HEK293 (cell line): Measurements from ENCODE around the gene CLDN6.

Experiments
- CTCF ChIA-PET: fragments of 350-600 bp; formaldehyde crosslinking; extraction: SDS; loops from one replicate; lab custom pipeline; 2021; ENCODE audit warnings: antibody characterized with exemption; lab: Yijun Ruan, JAX
- POLR2A ChIA-PET: fragments of 300-600 bp; formaldehyde crosslinking; extraction: SDS; loops from one replicate; lab custom pipeline; 2020; ENCODE audit warnings: antibody characterized with exemption, inconsistent platforms; lab: Yijun Ruan, JAX
- H3K27ac ChIP-seq: fragments of 200-500 bp; sonication (Bioruptor generic); 2 replicates; pipeline ENCODE4 v1.5.1; 2014; ENCODE audit warnings: low read depth, low read length, control low read depth, inconsistent platforms; ENCODE audit errors: extremely low read depth
- H3K36me3 ChIP-seq, 2 experiments: fragments of 200-500 bp in 1 of 2; sonication (Bioruptor generic) in 1 of 2; 1 replicate in 1 of 2; 2 replicates in 1 of 2; pipeline ENCODE4 v1.5.1; 2014 to 2017; ENCODE audit warnings: inconsistent platforms in 2 of 2, low read length in 2 of 2; ENCODE audit not compliant: control insufficient read depth in 2 of 2, insufficient read depth in 1 of 2
- H3K4me1 ChIP-seq: fragments of 200-500 bp; sonication (Bioruptor generic); 2 replicates; pipeline ENCODE4 v1.5.1; 2014; ENCODE audit warnings: mild to moderate bottlenecking, low read length, inconsistent platforms; ENCODE audit not compliant: control insufficient read depth, insufficient read depth
- H3K4me3 ChIP-seq: 2 replicates; pipeline ENCODE4 v1.5.1; 2011; ENCODE audit warnings: low read depth, mild to moderate bottlenecking, control low read depth, low read length, moderate library complexity
- H3K9me3 ChIP-seq: fragments of 200-500 bp; sonication (Bioruptor generic); 2 replicates; pipeline ENCODE4 v1.5.1; 2014; ENCODE audit warnings: low read depth, low read length, inconsistent platforms; ENCODE audit not compliant: control insufficient read depth, insufficient read depth
- BCL11B ChIP-seq: fragments of 450-650 bp; formaldehyde crosslinking; IDR thresholded peaks from 2 replicates; pipeline ENCODE4 v1.5.1; 2016; ENCODE audit warnings: low read depth, missing biosample characterization, missing genetic modification characterization
- KLF1 ChIP-seq: fragments of 450-650 bp; formaldehyde crosslinking; IDR thresholded peaks from 2 replicates; pipeline ENCODE4 v1.5.1; 2016; ENCODE audit warnings: missing biosample characterization, missing genetic modification characterization
- KLF16 ChIP-seq: fragments of 450-650 bp; formaldehyde crosslinking; IDR thresholded peaks from 2 replicates; pipeline ENCODE4 v1.5.1; 2017; ENCODE audit warnings: missing biosample characterization, missing genetic modification characterization
- KLF7 ChIP-seq: fragments of 450-650 bp; formaldehyde crosslinking; IDR thresholded peaks from 2 replicates; pipeline ENCODE4 v1.5.1; 2016; ENCODE audit warnings: missing biosample characterization, missing genetic modification characterization, borderline replicate concordance
- KLF8 ChIP-seq: fragments of 450-650 bp; formaldehyde crosslinking; IDR thresholded peaks from 2 replicates; pipeline ENCODE4 v1.5.1; 2016; ENCODE audit warnings: missing biosample characterization, missing genetic modification characterization
- KLF9 ChIP-seq: fragments of 450-650 bp; formaldehyde crosslinking; IDR thresholded peaks from 2 replicates; pipeline ENCODE4 v1.5.1; 2016; ENCODE audit warnings: missing biosample characterization, missing genetic modification characterization, low read depth
- REPIN1 ChIP-seq: fragments of 450-650 bp; formaldehyde crosslinking; IDR thresholded peaks from 2 replicates; pipeline ENCODE4 v1.5.1; 2017; ENCODE audit warnings: missing biosample characterization, missing genetic modification characterization, low read depth
- ZBTB1 ChIP-seq: fragments of 450-650 bp; formaldehyde crosslinking; IDR thresholded peaks from 2 replicates; pipeline ENCODE4 v1.5.1; 2016; ENCODE audit warnings: missing biosample characterization, missing genetic modification characterization
- ZBTB8A ChIP-seq: fragments of 450-650 bp; formaldehyde crosslinking; IDR thresholded peaks from 2 replicates; pipeline ENCODE4 v1.5.1; 2016; ENCODE audit warnings: missing biosample characterization, missing genetic modification characterization
- ZEB2 ChIP-seq: fragments of 450-650 bp; formaldehyde crosslinking; IDR thresholded peaks from 2 replicates; pipeline ENCODE4 v1.5.1; 2016; ENCODE audit warnings: missing biosample characterization, missing genetic modification characterization
- ZFHX2 ChIP-seq: fragments of 450-650 bp; formaldehyde crosslinking; conservative IDR thresholded peaks from 2 replicates; pipeline ENCODE4 v1.5.1; 2016; ENCODE audit warnings: missing biosample characterization, missing genetic modification characterization
- ZFP41 ChIP-seq: fragments of 450-650 bp; formaldehyde crosslinking; IDR thresholded peaks from 2 replicates; pipeline ENCODE4 v1.5.1; 2016; ENCODE audit warnings: missing biosample characterization, missing genetic modification characterization, borderline replicate concordance
- ZNF121 ChIP-seq: fragments of 450-650 bp; formaldehyde crosslinking; IDR thresholded peaks from 2 replicates; pipeline ENCODE4 v1.5.1; 2016; ENCODE audit warnings: missing biosample characterization, missing genetic modification characterization
- ZNF146 ChIP-seq: fragments of 450-650 bp; formaldehyde crosslinking; IDR thresholded peaks from 2 replicates; pipeline ENCODE4 v1.5.1; 2016; ENCODE audit warnings: missing biosample characterization, missing genetic modification characterization
- ZNF157 ChIP-seq: fragments of 450-650 bp; formaldehyde crosslinking; IDR thresholded peaks from 2 replicates; pipeline ENCODE4 v1.5.1; 2016; ENCODE audit warnings: missing biosample characterization, missing genetic modification characterization
- ZNF174 ChIP-seq: fragments of 450-650 bp; formaldehyde crosslinking; IDR thresholded peaks from 2 replicates; pipeline ENCODE4 v1.5.0; 2017; ENCODE audit warnings: missing biosample characterization, mild to moderate bottlenecking, missing genetic modification characterization
- ZNF211 ChIP-seq: fragments of 450-650 bp; formaldehyde crosslinking; IDR thresholded peaks from 2 replicates; pipeline ENCODE4 v1.5.1; 2016; ENCODE audit warnings: low read depth, missing biosample characterization, missing genetic modification characterization
- ZNF23 ChIP-seq: fragments of 450-650 bp; formaldehyde crosslinking; IDR thresholded peaks from 2 replicates; pipeline ENCODE4 v1.5.1; 2016; ENCODE audit warnings: missing biosample characterization, missing genetic modification characterization, borderline replicate concordance
- ZNF266 ChIP-seq: fragments of 450-650 bp; formaldehyde crosslinking; IDR thresholded peaks from 2 replicates; pipeline ENCODE4 v1.5.1; 2016; ENCODE audit warnings: missing biosample characterization, missing genetic modification characterization, low read depth
- ZNF354C ChIP-seq: fragments of 450-650 bp; formaldehyde crosslinking; IDR thresholded peaks from 2 replicates; pipeline ENCODE4 v1.5.1; 2016; ENCODE audit warnings: missing biosample characterization, missing genetic modification characterization, low read depth, borderline replicate concordance
- ZNF391 ChIP-seq: fragments of 450-650 bp; formaldehyde crosslinking; IDR thresholded peaks from 2 replicates; pipeline ENCODE4 v1.5.1; 2016; ENCODE audit warnings: low read depth, missing biosample characterization, missing genetic modification characterization, borderline replicate concordance
- ZNF423 ChIP-seq: fragments of 450-650 bp; formaldehyde crosslinking; IDR thresholded peaks from 2 replicates; pipeline ENCODE4 v1.5.1; 2016; ENCODE audit warnings: missing biosample characterization, missing genetic modification characterization
- ZNF530 ChIP-seq: fragments of 450-650 bp; formaldehyde crosslinking; IDR thresholded peaks from 2 replicates; pipeline ENCODE4 v1.5.1; 2016; ENCODE audit warnings: low read depth, missing biosample characterization, missing genetic modification characterization
- ZNF600 ChIP-seq: fragments of 450-650 bp; formaldehyde crosslinking; IDR thresholded peaks from 2 replicates; pipeline ENCODE4 v1.5.1; 2016; ENCODE audit warnings: missing biosample characterization, missing genetic modification characterization
- ZNF843 ChIP-seq: fragments of 450-650 bp; formaldehyde crosslinking; IDR thresholded peaks from 2 replicates; pipeline ENCODE4 v1.5.1; 2016; ENCODE audit warnings: missing biosample characterization, missing genetic modification characterization
- ZSCAN30 ChIP-seq: fragments of 450-650 bp; IDR thresholded peaks from 2 replicates; pipeline ENCODE4 v1.5.1; 2018; ENCODE audit warnings: missing biosample characterization, mild to moderate bottlenecking, missing genetic modification characterization, moderate library complexity
- TF ChIP-seq, protein P1 (sequence below): fragments of 450-650 bp; formaldehyde crosslinking; IDR thresholded peaks from 2 replicates; pipeline ENCODE4 v1.5.1; 2016; ENCODE audit warnings: missing biosample characterization, missing genetic modification characterization
- TF ChIP-seq, protein P2 (sequence below): fragments of 450-650 bp; formaldehyde crosslinking; IDR thresholded peaks from 2 replicates; pipeline ENCODE4 v1.5.1; 2016; ENCODE audit warnings: missing biosample characterization, missing genetic modification characterization
- TF ChIP-seq, protein P3 (sequence below): fragments of 450-650 bp; formaldehyde crosslinking; IDR thresholded peaks from 2 replicates; pipeline ENCODE4 v1.5.1; 2017; ENCODE audit warnings: missing biosample characterization, missing genetic modification characterization
- TF ChIP-seq, protein P4 (sequence below): fragments of 450-650 bp; formaldehyde crosslinking; IDR thresholded peaks from 2 replicates; pipeline ENCODE4 v1.5.1; 2016; ENCODE audit warnings: missing biosample characterization, missing genetic modification characterization

The CLDN6 gene

DNA sequence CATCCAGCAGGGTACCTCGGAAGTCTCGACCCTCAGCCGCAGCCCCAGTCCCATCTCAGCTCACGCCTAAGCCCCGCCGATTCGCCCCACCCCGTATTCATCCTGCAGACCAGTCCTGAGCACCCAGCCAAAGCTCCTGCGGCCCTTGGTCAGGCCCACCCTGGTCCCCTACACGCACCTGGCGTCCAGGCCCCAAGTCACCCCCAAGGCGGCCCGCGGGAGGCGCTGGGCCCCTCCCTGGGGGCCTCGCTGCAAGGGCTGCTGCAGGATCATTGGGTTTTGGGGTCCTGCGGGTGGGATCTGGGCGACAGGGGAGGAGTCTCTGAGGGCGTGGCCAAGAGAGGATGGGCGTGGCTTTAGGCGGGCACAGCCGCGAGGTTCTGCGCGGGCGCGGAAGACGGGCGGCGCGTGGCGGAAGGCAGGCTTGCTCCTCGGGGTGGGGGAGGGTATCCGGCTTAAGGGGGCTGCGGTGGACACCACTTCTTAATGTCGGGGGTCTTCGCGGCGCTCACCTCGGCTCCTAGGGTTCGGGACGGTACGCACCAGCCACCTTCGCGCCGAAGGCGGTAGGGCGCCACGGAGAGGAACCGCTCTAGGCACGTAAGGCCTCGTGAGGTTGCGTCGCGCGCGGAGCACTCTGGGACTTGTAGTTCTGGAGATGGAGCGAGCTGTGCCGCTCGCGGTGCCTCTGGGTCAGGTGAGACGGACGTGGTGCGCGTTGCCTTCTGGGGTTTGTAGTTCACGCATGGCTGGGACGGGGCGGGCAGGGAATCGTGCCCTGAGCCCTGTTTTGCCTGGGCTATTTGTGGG, 5.9 kb upstream of the CLDN6 start, which contains the start of the genes HCFC1R1 and THOC6:
Gene HCFC1R1, minus strand, starts transcription at position 274 of the 810 bp plus-strand sequence. Its CDS starts 1 bp downstream, at position 273.
Gene THOC6, plus strand, starts transcription at position 367 of the 810 bp plus-strand sequence. Its CDS starts 292 bp downstream, at position 659.
- ChIA-PET CTCF (interaction anchor here (0.6 to 4.1 kb wide), 7 partner anchors 7 to 1921 kb away, joined by 3 to 41 read pairs (median 3); no protein-coding TSS in a partner anchor), POLR2A (interaction anchor here (0.5 to 11.9 kb wide), 11 partner anchors 9 to 489 kb away, joined by 3 to 247 read pairs (median 4); partner anchors contain the start of gene PKMYT1)
- peaks cover 27% of the 10 kb centered on the region for H3K4me1 ChIP-seq
- H3K9me3 ChIP-seq: no peaks in the 10 kb centered on the region
- H3K27ac ChIP-seq: peak within 1 kb of the TSS; percentile 85
- peaks cover 0 to 22% of the 10 kb centered on the region in 2 experiments; a peak in 1 of 3 replicates for H3K36me3 ChIP-seq
- peak within 1 kb of the TSS; percentile 72 for H3K4me3 ChIP-seq
- TF ChIP-seq, protein P1, sequence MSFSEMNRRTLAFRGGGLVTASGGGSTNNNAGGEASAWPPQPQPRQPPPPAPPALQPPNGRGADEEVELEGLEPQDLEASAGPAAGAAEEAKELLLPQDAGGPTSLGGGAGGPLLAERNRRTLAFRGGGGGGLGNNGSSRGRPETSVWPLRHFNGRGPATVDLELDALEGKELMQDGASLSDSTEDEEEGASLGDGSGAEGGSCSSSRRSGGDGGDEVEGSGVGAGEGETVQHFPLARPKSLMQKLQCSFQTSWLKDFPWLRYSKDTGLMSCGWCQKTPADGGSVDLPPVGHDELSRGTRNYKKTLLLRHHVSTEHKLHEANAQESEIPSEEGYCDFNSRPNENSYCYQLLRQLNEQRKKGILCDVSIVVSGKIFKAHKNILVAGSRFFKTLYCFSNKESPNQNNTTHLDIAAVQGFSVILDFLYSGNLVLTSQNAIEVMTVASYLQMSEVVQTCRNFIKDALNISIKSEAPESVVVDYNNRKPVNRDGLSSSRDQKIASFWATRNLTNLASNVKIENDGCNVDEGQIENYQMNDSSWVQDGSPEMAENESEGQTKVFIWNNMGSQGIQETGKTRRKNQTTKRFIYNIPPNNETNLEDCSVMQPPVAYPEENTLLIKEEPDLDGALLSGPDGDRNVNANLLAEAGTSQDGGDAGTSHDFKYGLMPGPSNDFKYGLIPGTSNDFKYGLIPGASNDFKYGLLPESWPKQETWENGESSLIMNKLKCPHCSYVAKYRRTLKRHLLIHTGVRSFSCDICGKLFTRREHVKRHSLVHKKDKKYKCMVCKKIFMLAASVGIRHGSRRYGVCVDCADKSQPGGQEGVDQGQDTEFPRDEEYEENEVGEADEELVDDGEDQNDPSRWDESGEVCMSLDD: peak; percentile 71
- no peak for TF ChIP-seq ZNF121 (tag by site-specific recombination)
- TF ChIP-seq ZNF174 (tag by site-specific recombination): no peak
- TF ChIP-seq ZNF354C (tag by site-specific recombination): no peak
- 0 out of 2 replicates have a peak, but pooled peaks have one; percentile 39 for TF ChIP-seq ZNF391
- TF ChIP-seq BCL11B: no peak
- TF ChIP-seq ZNF600 (tag by site-specific recombination): peak; percentile 91
- TF ChIP-seq, protein P2, sequence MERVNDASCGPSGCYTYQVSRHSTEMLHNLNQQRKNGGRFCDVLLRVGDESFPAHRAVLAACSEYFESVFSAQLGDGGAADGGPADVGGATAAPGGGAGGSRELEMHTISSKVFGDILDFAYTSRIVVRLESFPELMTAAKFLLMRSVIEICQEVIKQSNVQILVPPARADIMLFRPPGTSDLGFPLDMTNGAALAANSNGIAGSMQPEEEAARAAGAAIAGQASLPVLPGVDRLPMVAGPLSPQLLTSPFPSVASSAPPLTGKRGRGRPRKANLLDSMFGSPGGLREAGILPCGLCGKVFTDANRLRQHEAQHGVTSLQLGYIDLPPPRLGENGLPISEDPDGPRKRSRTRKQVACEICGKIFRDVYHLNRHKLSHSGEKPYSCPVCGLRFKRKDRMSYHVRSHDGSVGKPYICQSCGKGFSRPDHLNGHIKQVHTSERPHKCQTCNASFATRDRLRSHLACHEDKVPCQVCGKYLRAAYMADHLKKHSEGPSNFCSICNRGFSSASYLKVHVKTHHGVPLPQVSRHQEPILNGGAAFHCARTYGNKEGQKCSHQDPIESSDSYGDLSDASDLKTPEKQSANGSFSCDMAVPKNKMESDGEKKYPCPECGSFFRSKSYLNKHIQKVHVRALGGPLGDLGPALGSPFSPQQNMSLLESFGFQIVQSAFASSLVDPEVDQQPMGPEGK (tag by site-specific recombination): peak; percentile 65
- TF ChIP-seq ZNF146: 0 out of 2 replicates have a peak, but pooled peaks have one; percentile 2
- peak; percentile 40 for TF ChIP-seq ZSCAN30 (tag by site-specific recombination)
- TF ChIP-seq ZNF211 (tag by site-specific recombination): no peak
- TF ChIP-seq ZEB2: peak; percentile 95
- peak; percentile 88 for TF ChIP-seq ZBTB8A
- peak; percentile 88 for TF ChIP-seq ZNF843 (tag by site-specific recombination)
- no peak for TF ChIP-seq ZNF266 (tag by site-specific recombination)
- no peak for TF ChIP-seq REPIN1 (tag by site-specific recombination)
- peak; percentile 94 for TF ChIP-seq KLF16
- TF ChIP-seq ZNF157: no peak
- TF ChIP-seq, protein P3, sequence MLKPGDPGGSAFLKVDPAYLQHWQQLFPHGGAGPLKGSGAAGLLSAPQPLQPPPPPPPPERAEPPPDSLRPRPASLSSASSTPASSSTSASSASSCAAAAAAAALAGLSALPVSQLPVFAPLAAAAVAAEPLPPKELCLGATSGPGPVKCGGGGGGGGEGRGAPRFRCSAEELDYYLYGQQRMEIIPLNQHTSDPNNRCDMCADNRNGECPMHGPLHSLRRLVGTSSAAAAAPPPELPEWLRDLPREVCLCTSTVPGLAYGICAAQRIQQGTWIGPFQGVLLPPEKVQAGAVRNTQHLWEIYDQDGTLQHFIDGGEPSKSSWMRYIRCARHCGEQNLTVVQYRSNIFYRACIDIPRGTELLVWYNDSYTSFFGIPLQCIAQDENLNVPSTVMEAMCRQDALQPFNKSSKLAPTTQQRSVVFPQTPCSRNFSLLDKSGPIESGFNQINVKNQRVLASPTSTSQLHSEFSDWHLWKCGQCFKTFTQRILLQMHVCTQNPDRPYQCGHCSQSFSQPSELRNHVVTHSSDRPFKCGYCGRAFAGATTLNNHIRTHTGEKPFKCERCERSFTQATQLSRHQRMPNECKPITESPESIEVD: no peak
- TF ChIP-seq, protein P4, sequence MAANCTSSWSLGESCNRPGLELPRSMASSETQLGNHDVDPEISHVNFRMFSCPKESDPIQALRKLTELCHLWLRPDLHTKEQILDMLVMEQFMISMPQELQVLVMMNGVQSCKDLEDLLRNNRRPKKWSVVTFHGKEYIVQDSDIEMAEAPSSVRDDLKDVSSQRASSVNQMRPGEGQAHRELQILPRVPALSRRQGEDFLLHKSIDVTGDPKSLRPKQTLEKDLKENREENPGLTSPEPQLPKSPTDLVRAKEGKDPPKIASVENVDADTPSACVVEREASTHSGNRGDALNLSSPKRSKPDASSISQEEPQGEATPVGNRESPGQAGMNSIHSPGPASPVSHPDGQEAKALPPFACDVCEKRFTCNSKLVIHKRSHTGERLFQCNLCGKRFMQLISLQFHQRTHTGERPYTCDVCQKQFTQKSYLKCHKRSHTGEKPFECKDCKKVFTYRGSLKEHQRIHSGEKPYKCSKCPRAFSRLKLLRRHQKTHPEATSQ (tag by site-specific recombination): 0 out of 2 replicates have a peak, but pooled peaks have one; percentile 20
- peak; percentile 90 for TF ChIP-seq KLF8 (tag by site-specific recombination)
- TF ChIP-seq ZNF423 (tag by site-specific recombination): no peak
- TF ChIP-seq ZFP41 (tag by site-specific recombination): no peak
- peak; percentile 31; the same call in 1 of the 2 replicates for TF ChIP-seq ZFHX2 (tag by site-specific recombination)
- TF ChIP-seq ZBTB1 (tag by site-specific recombination): 0 out of 2 replicates have a peak, but pooled peaks have one; percentile 12
- no peak for TF ChIP-seq ZNF23 (tag by site-specific recombination)
- TF ChIP-seq KLF1 (tag by site-specific recombination): peak; percentile 90
- peak; percentile 58; the same call in 1 of the 2 replicates for TF ChIP-seq KLF7
- TF ChIP-seq ZNF530 (tag by site-specific recombination): no peak
- TF ChIP-seq KLF9: peak; percentile 96
